GM18517 (cell line): ENCODE measurements around the gene ZFYVE9.
"Not testable (repeated sequence)": the region's sequence is repeated elsewhere in the genome, so short reads cannot be mapped to it uniquely, and the experiment has no call there.

ENCODE experiments used
- ATAC-seq: cut with Tn5 transposase; IDR thresholded peaks from one replicate; pipeline ENCODE4 v1.9.1; 2021; ENCODE audit warnings: mild to moderate bottlenecking, moderate library complexity; ENCODE audit not compliant: unreplicated experiment

ZFYVE9 gene

DNA sequence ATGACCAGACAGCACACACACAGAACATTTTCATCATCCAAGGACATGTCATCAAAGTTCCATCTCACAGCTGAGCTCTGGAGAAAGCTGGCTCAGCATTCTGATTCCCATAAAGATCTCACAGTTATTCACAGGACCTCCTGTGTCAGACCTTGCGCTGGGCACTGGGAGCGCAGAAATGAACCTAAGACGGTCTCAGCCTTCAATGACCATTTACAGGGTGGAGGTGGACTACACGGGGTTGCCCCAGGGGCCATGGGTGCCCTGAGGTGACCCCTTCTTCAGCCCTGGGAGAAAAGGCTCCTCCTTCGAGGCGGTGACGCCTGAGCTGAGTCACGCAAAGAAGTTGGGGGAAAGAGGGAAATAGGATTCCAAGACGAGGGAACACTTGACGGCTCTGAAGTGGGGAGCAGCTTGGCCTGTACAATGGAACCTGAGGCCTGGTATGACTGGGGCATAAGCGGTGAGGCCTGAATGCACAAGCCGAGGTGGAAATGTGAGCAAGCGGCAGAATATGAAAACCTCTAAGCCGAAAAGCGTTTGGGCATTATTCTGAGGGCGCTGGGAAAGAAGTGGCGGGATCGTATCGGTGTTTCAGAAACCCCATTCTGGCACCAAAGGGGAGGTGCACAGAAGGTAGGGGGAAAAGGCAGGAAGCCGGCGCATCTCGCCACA is 223.3 kb downstream of the ZFYVE9 start:
- ATAC-seq: no peak

GRCh38 chr1:52365746-52366516 is 224.0 kb downstream of the ZFYVE9 start, which contains the start of gene CC2D1B:
Gene CC2D1B (minus strand): TSS chr1:52366205. CDS start chr1:52364620, 1,585 bp downstream.
- peak; percentile 83 for ATAC-seq

GRCh38 chr1:52366517-52366827 is 224.6 kb downstream of the ZFYVE9 start:
- no peak for ATAC-seq

DNA sequence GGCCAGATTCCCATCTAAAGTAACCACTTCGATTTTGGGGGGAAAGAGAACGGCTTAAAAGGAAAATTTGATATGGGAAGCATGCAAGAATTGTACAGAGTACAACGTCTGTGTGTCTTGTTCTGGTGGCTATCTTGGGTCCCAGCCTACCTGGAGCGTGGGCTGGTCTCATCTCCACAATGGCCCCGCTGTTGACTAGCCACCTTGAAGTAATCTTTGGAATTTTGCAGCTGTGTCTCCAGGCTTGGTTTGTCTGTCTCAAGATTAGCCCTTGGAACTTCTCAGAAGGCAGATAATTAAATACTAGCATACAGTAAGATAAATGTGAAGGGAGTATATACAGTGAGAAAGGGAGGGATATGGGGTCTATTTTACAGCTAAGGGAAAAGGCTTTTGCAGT is 225.4 kb downstream of the ZFYVE9 start:
- ATAC-seq: no peak

- no peak for ATAC-seq
These were observed 226.7 kb downstream of the ZFYVE9 start for GRCh38 chr1:52368383-52369172.

GRCh38 chr1:52369851-52370250 is 228.0 kb downstream of the ZFYVE9 start:
- not testable (repeated sequence) for ATAC-seq

- no peak for ATAC-seq
These were observed 243.5 kb downstream of the ZFYVE9 start for GRCh38 chr1:52385376-52385775.

DNA sequence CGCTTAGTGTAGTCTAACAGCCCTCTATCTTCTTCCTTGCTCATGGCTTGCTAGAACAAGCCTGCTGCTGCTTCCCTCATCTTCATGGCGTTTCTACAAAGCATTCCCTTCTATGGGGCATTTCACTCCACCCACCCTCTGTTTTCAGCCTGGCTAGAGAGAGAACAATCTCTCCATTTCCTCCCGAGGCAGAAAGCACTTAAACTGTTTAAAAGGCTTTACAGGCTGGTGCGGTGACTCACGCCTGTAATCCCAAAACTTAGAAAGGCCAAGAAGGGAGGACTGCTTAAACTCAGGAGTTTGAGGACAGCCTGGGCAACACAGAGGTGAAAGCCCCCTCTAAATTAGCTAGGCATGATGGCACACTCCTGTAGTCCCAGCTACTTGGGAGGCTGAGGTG is 244.6 kb downstream of the ZFYVE9 start:
- no peak for ATAC-seq

- ATAC-seq: no peak
These were observed 251.3 kb downstream of the ZFYVE9 start for GRCh38 chr1:52393174-52393573.
